Astrocyte of the spinal cord (primary cell): ENCODE data around the gene PLEK2.
A peak's percentile ranks its signal among the peaks of the same experiment; 100 is the strongest.
"Not testable (repeated sequence)": the region's sequence is repeated elsewhere in the genome, so short reads cannot be mapped to it uniquely, and the experiment has no call there.

ENCODE experiments used
- DNase-seq: peaks from one replicate; pipeline ENCODE4 v3.0.0; 2011; ENCODE audit warnings: low read depth, low spot score
- H3K4me3 ChIP-seq: 2 replicates; pipeline ENCODE4 v1.5.1; 2011; ENCODE audit warnings: low read depth, mild to moderate bottlenecking, low read length, moderate library complexity
- in situ Hi-C: cut with HindIII; loops from 2 replicates; pipeline ENCODE4 v1.10.0; 2017; ENCODE audit warnings: low sequenced_read_pairs
- TF ChIP-seq, protein P1 (sequence below): IDR thresholded peaks from 2 replicates; pipeline ENCODE4 v1.5.1; 2012; ENCODE audit warnings: low read depth, mild to moderate bottlenecking, low read length, inconsistent platforms

Gene PLEK2

DNA sequence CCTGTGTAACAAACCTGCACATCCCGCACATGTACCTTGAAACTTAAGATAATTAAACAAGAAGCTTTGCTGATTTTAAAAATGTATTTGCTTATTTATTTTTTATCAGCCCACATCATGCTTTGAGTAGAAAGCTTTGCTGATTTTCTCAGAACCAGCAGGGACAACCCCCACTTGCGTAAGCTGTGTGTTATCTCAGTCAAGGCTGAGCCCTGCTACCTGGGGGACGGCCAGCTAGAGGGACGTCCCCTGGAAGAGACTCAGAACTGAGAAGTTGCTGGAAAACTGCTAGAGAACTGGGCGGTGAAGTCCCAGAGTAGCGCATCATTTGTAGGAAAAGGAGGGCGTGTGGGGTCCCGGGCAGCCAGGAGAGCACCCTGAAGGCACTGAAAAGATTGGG lies 4.1 kb upstream of the PLEK2 start:
- in situ Hi-C loops, result no loop called here
- DNase-seq, result no peak
- H3K4me3 ChIP-seq, result no peak overlapping the region
- TF ChIP-seq, protein P1, sequence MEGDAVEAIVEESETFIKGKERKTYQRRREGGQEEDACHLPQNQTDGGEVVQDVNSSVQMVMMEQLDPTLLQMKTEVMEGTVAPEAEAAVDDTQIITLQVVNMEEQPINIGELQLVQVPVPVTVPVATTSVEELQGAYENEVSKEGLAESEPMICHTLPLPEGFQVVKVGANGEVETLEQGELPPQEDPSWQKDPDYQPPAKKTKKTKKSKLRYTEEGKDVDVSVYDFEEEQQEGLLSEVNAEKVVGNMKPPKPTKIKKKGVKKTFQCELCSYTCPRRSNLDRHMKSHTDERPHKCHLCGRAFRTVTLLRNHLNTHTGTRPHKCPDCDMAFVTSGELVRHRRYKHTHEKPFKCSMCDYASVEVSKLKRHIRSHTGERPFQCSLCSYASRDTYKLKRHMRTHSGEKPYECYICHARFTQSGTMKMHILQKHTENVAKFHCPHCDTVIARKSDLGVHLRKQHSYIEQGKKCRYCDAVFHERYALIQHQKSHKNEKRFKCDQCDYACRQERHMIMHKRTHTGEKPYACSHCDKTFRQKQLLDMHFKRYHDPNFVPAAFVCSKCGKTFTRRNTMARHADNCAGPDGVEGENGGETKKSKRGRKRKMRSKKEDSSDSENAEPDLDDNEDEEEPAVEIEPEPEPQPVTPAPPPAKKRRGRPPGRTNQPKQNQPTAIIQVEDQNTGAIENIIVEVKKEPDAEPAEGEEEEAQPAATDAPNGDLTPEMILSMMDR, result no peak

DNA sequence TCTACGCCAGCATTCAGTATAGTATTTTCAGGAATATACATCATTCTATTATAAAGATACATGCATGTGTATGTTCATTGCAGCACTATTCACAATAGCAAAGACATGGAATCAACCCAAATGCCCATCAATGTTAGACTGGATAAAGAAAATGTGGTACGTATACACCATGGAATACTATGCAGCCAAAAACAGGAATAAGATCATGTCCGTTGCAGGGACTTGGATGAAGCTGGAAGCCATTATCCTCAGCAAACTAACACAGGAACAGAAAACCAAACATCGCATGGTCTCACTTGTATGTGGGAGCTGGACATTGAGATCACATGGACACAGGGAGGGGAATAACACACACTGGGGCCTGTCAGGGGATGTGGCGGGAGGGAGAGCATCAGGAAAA lies 3.6 kb upstream of the PLEK2 start:
- in situ Hi-C loops, DNase-seq, H3K4me3 ChIP-seq: not testable (repeated sequence)

DNA sequence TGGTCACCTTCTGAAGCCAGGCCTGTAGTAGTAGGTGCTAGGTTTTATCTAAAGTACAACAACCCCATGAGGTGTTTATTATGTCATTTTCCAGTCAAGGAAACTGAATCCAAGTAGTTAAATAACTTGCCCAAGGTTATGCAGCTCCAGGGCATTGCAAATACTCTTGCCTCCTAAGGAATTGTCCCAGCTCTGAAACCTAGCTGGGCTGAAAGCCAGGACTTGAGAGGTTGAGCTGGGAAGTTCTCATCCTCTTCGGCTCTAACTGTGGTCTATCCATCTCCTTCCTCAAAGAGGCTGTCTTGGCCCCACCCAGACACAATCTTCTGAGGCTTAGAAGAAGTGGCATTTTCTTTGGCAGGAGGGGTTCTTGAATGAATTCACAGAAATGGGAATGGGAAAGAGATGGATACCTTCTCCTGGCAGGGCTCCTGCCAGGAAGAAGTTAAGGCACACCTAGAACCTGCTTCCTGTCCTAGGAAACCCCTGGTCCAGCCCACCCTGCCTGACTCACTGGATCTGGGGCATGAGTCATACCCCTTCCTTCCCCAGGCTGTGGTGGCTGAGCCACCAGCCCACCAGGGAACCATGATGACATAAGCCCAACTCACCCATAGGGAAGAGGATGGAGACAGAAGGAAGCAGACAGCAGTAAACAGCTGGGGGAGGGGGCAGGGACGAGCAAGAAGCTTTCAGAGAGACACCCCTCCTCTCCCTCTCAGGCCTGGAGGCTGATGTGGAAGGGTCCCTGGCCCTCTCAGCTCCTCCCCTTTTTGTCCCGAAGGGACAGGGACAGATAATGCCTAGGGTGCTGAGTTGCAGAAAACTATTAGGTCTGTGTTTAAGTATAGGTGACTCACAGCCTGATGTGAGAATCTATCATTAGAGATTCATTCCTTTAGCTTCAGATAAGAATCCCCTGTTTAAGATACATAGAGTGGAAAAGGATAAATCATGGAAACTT lies 2.1 kb upstream of the PLEK2 start:
- DNase-seq, result peak; percentile 90
- in situ Hi-C loops, result no loop called here
- TF ChIP-seq, protein P1, result no peak
- H3K4me3 ChIP-seq, result no peak overlapping the region

DNA sequence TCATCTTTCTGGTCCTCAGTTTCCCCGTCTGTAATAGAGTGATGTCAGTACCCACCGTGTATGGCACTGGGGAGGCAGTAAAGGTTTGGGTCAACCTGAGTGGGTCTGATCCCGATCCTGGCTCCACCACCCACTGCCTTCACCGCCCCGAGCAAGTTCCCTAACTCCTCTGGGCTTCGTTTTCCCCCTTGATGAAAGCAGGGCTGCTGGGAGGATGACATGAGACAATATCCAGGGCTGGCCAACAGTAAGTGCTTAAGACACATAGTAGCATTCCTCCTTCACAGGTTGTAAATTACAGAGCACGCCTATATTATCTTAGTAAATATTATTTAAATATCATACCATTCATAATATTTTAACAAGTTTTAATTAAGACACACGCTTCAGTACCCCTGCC lies 595 bp downstream of the PLEK2 start:
- in situ Hi-C loops, result no loop called here
- H3K4me3 ChIP-seq, result peak overlapping the region; percentile 48
- DNase-seq, result no peak
- TF ChIP-seq, protein P1, result no peak

DNA sequence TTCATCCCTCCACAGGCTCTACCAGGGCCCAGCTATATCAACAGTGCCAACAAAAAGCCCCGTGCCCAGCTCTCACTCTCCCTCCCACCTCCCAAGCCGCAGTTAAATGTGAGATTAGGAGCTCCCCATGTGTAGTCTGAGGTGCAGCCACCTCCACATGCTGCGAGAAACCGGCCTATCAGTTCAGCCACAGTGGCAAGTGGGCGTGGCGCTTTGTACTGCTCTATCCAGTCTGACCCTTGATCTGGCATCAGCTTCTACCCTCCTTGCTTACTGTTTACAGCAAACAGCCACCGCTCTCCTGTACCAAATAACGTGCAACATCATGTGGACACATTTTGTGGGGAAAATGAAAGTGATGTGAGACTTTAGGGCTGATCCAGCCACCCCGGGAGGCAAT lies 1.7 kb downstream of the PLEK2 start:
- in situ Hi-C loops, result no loop called here
- no peak for DNase-seq
- no peak overlapping the region for H3K4me3 ChIP-seq
- TF ChIP-seq, protein P1, result no peak

GRCh38 chr14:67409461-67409860 lies 2.5 kb downstream of the PLEK2 start:
- no peak overlapping the region for H3K4me3 ChIP-seq
- TF ChIP-seq, protein P1, result no peak
- DNase-seq, result no peak
- in situ Hi-C loops, result no loop called here

GRCh38 chr14:67408122-67408801 lies 3.7 kb downstream of the PLEK2 start:
- in situ Hi-C loops, DNase-seq, H3K4me3 ChIP-seq: not testable (repeated sequence)
